Stomach (tissue), 9 donors: ENCODE data around the gene ADTRP. TPM values are rescaled to one million over a fixed set of nuclear protein-coding genes. Genes with fewer than 3 reads are reported as not detected.

Experiments
- DNase-seq, 2 donors: peaks; one replicate each; pipeline versions ENCODE4 v3.0.0 to v3.0.0-alpha.2; 2013 to 2019
- H3K27ac ChIP-seq, 5 donors: fragments of 200-600 bp in 4 of 5; sonication (generic) in 4 of 5; one replicate each; pipeline ENCODE4 v1.5.1; 2013 to 2019; ENCODE audit warnings: mild to moderate bottlenecking in 1 of 5, moderate library complexity in 1 of 5
- H3K27me3 ChIP-seq, 3 donors: fragments of 200-600 bp; sonication (generic); one replicate each; pipeline ENCODE4 v1.5.1; 2017 to 2019; ENCODE audit warnings: mixed run types in 1 of 3
- H3K36me3 ChIP-seq, 4 donors: fragments of 200-600 bp; sonication (generic); 1 replicate in 3 of 4; 2 replicates in 1 of 4; pipeline ENCODE4 v1.5.1; 2016 to 2019
- H3K4me1 ChIP-seq, 4 donors: fragments of 200-600 bp; sonication (generic); one replicate each; pipeline ENCODE4 v1.5.1; 2016 to 2019
- H3K4me3 ChIP-seq, 4 donors: fragments of 200-600 bp; sonication (generic) in 3 of 4; one replicate each; pipeline ENCODE4 v1.5.1; 2016 to 2019; ENCODE audit warnings: mild to moderate bottlenecking in 1 of 4
- H3K9me3 ChIP-seq, 4 donors: fragments of 200-600 bp; sonication (generic); one replicate each; pipeline ENCODE4 v1.5.1; 2016 to 2019
- EP300 ChIP-seq: sonication (generic); formaldehyde crosslinking; IDR thresholded peaks from one replicate; pipeline ENCODE4 v1.6.1; 2017; ENCODE audit warnings: antibody characterized with exemption
- POLR2A ChIP-seq, 4 donors: fragments of 450-650 bp; IDR thresholded peaks; one replicate each; pipeline ENCODE4 v1.6.1; 2016; ENCODE audit warnings: antibody characterized with exemption in 4 of 4, control low read depth in 2 of 4, mild to moderate bottlenecking in 1 of 4, moderate library complexity in 1 of 4
- POLR2AphosphoS5 ChIP-seq, 3 donors: sonication (generic); formaldehyde crosslinking; IDR thresholded peaks; one replicate each; pipeline ENCODE4 v1.6.1; 2016; ENCODE audit warnings: antibody characterized with exemption in 3 of 3
- WGBS, 5 donors: extraction: QIAGEN DNeasy Blood & Tissue Kit in 3 of 5; methylation state at CpG; one replicate each; pipeline versions ENCODE4 v1.1.5 to v1.1.7; 2013 to 2018; 5-methylcytosine and 5-hydroxymethylcytosine counted together
- intact Hi-C: fragments of 100-400 bp; cut with DNase I; formaldehyde crosslinking; loops from one replicate; pipeline ENCODE4 v1.15.1; 2023; ENCODE audit warnings: low total_unique reads
- polyA plus RNA-seq, 3 donors: library from polyadenylated mRNA; stranded (reverse); fragments of 200-250 nt; gene quantifications; one replicate each; pipeline ENCODE4 v1.2.3, GENCODE V29; 2013
- total RNA-seq, 5 donors: library from RNA; depleted of rRNA; stranded (reverse); fragments of >200 nt; gene quantifications; one replicate each; pipeline versions ENCODE4 v1.1.0 to v1.2.3, GENCODE V29; 2014 to 2016
- TF ChIP-seq, protein P1 (sequence below), 7 experiments: fragments of 450-650 bp in 4 of 7; fragments of 200-600 bp in 3 of 7; sonication (generic) in 3 of 7; IDR thresholded peaks; one replicate each; pipeline ENCODE4 v1.5.1; 2016 to 2019; ENCODE audit warnings: antibody characterized with exemption in 7 of 7, control low read depth in 2 of 7, mild to moderate bottlenecking in 1 of 7
- donor health status: healthy with polysubstance abuse.
- donor health status: Bipolar disorder and iron deficiency.
- donor health status: healthy.

ADTRP gene
- total and polyA plus RNA-seq, 8 donors, result 3.9 to 63.6 (median 20.8) TPM

- H3K9me3 ChIP-seq, result no peaks in the 10 kb centered on the region
- no peak for TF ChIP-seq POLR2AphosphoS5 (IDR thresholded peaks at IDR 0.05)
- TF ChIP-seq, protein P1, sequence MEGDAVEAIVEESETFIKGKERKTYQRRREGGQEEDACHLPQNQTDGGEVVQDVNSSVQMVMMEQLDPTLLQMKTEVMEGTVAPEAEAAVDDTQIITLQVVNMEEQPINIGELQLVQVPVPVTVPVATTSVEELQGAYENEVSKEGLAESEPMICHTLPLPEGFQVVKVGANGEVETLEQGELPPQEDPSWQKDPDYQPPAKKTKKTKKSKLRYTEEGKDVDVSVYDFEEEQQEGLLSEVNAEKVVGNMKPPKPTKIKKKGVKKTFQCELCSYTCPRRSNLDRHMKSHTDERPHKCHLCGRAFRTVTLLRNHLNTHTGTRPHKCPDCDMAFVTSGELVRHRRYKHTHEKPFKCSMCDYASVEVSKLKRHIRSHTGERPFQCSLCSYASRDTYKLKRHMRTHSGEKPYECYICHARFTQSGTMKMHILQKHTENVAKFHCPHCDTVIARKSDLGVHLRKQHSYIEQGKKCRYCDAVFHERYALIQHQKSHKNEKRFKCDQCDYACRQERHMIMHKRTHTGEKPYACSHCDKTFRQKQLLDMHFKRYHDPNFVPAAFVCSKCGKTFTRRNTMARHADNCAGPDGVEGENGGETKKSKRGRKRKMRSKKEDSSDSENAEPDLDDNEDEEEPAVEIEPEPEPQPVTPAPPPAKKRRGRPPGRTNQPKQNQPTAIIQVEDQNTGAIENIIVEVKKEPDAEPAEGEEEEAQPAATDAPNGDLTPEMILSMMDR (IDR thresholded peaks at IDR 0.05), result no peak
- TF ChIP-seq POLR2A (IDR thresholded peaks at IDR 0.05), result no peak
- TF ChIP-seq EP300, result no peak
- DNase-seq, result no peak
- no peaks in the 10 kb centered on the region for H3K36me3 ChIP-seq
- WGBS, 5 donors, result 62 to 75% (median 72%) methylated on average over 10 of the region's 10 CpGs
- H3K4me3 ChIP-seq, result no peak overlapping the region
- intact Hi-C loops, result no loop called here
- no peaks in the 10 kb centered on the region for H3K27me3 ChIP-seq
- peaks cover 0 to 29% (median 14%) of the 10 kb centered on the region in 4 donors for H3K4me1 ChIP-seq
- H3K27ac ChIP-seq, result peak overlapping the region in 1 of 5 donors; percentile 46
Observed at GRCh38 chr6:11711984-11712711, 66.5 kb downstream of the ADTRP start.

GRCh38 chr6:11711003-11711983 lies 67.3 kb downstream of the ADTRP start:
- H3K27me3 ChIP-seq, result no peaks in the 10 kb centered on the region
- 60 to 65% (median 63%) methylated on average over 21 of the region's 21 CpGs for WGBS, 5 donors
- intact Hi-C loops, result no loop called here

DNA sequence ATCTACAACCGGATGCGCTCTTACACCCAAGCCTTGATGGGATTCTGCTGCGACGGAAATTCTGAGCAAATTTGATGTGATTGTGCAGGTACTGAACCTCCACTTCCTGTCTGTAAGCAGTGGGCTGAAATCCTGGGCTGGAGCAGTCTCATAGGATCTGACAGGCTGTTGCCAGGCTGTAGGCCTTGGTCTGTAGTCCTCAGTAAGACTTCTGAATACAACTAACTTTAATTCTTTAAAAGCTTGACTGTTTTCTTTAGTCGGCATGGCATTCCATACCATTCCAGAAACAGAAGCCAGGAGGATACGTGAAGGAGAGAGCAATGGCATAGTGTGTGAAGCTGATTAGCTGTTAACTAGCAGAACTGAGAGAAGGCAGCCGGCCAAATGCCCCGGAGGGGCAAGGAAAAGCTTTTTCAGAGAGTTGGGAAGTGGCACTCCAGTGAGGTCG lies 68.3 kb downstream of the ADTRP start:
- H3K4me1 ChIP-seq, result peaks cover 0 to 29% (median 14%) of the 10 kb centered on the region in 4 donors
- no peaks in the 10 kb centered on the region for H3K27me3 ChIP-seq
- intact Hi-C loops, result no loop called here
- H3K36me3 ChIP-seq, result no peaks in the 10 kb centered on the region
- peak; percentile 34 to 60 for DNase-seq
- peak overlapping the region in 3 of 5 donors; percentile 5 to 67 (median 45) for H3K27ac ChIP-seq
- no peak for TF ChIP-seq EP300
- TF ChIP-seq POLR2AphosphoS5 (IDR thresholded peaks at IDR 0.05), result no peak
- TF ChIP-seq POLR2A (IDR thresholded peaks at IDR 0.05), result no peak
- TF ChIP-seq, protein P1 (IDR thresholded peaks at IDR 0.05), result no peak
- H3K9me3 ChIP-seq, result no peaks in the 10 kb centered on the region
- WGBS, 5 donors, result 33 to 46% (median 37%) methylated on average over 9 of the region's 9 CpGs
- no peak overlapping the region for H3K4me3 ChIP-seq

More at GRCh38 chr6:11711003-11711983, 67.3 kb downstream of the ADTRP start:
- TF ChIP-seq, protein P1 (IDR thresholded peaks at IDR 0.05), result no peak
- TF ChIP-seq POLR2AphosphoS5 (IDR thresholded peaks at IDR 0.05) (no peak), POLR2A (IDR thresholded peaks at IDR 0.05) (no peak), EP300 (no peak)
- Histone ChIP-seq H3K27ac (peak overlapping the region in 3 of 5 donors; percentile 5 to 67 (median 46)), H3K4me1 (peaks cover 0 to 29% (median 14%) of the 10 kb centered on the region in 4 donors), H3K36me3 (no peaks in the 10 kb centered on the region), H3K9me3 (no peaks in the 10 kb centered on the region), H3K4me3 (no peak overlapping the region)
- peak in 1 of 2 donors; percentile 54 for DNase-seq

GRCh38 chr6:11706171-11706570 lies 72.4 kb downstream of the ADTRP start:
- TF ChIP-seq, protein P1 (IDR thresholded peaks at IDR 0.05), result no peak
- TF ChIP-seq POLR2A (IDR thresholded peaks at IDR 0.05), result no peak
- no peak for TF ChIP-seq POLR2AphosphoS5 (IDR thresholded peaks at IDR 0.05)
- no peak for TF ChIP-seq EP300
- Histone ChIP-seq H3K27ac (no peak overlapping the region), H3K4me3 (no peak overlapping the region), H3K36me3 (no peaks in the 10 kb centered on the region), H3K4me1 (peaks cover 0 to 26% (median 13%) of the 10 kb centered on the region in 4 donors), H3K27me3 (no peaks in the 10 kb centered on the region), H3K9me3 (no peaks in the 10 kb centered on the region)
- intact Hi-C loops, result no loop called here
- 87 to 91% (median 90%) methylated on average over 4 of the region's 4 CpGs for WGBS, 5 donors
- no peak for DNase-seq
